Measurements from ENCODE around the gene FAS.
A peak's percentile ranks its signal among the peaks of the same experiment; 100 is the strongest.
"Not testable (repeated sequence)": the region's sequence is repeated elsewhere in the genome, so short reads cannot be mapped to it uniquely, and the experiment has no call there.

FAS gene

GRCh38 chr10:88992921-88993524 is 2.4 kb downstream of the FAS start:
- no peak for DNase-seq (ENCODE audit: low spot score)

- no peak for DNase-seq (ENCODE audit: low spot score)
These were observed 3.4 kb downstream of the FAS start for GRCh38 chr10:88994019-88994418.

GRCh38 chr10:88995156-88995876 is 4.7 kb downstream of the FAS start:
- DNase-seq (ENCODE audit: low spot score) = no peak

- peak; percentile 38 for DNase-seq (ENCODE audit: low spot score)
These were observed 6.3 kb downstream of the FAS start for GRCh38 chr10:88996927-88997326.

- no peak for DNase-seq (ENCODE audit: low spot score)
These were observed 9.0 kb downstream of the FAS start for GRCh38 chr10:88999625-89000024.

DNA sequence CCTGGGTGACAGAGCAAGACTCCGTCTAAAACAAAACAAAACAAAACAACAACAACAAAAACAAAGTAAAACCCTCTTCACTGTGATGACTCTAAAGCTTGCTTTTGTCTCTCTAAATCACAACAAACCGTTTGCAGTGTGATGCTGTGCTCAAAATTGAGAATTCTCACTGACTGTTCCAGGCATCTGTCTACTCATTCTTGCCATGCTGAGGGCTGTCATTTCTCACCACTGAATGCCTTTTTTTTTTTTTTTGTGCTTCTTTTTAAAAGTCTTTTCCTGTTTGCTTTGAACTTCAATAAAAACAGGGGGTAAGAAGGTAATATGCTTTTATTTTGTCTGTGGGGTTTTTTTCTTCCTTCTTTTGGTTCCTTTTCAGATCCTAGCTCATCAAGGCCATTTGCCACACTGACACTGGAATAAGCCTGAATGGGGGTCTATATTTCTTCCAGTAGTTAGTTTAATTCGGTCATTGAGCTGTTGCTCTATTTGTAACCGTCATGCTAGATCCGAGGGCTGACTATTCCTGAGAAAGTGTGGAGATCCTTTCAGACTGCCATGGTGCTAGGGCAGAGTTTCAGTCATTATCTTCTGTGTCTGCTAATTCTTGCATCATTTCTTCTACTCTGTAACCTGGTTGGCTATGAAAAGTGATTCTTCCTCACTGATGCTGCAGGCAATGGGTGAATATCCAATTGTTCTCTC is 10.6 kb downstream of the FAS start:
- no peak for DNase-seq (ENCODE audit: low spot score)

DNA sequence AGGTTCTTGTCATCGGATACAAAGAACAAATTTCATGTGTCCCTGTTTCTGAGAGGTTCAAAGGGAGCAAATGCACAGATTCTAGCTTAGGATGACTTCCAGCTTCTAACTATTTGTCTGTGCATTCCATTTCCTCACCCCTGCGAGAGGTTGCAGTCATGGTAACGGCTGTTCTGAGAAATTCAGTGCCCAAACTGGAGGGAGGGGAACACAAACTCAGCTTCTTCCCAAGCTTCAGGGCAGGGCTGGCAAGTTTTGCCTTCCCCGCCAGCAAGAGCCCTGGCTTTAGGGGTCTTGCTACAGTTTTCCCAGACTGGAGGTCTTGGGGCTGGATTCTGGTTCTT is 11.1 kb downstream of the FAS start:
- DNase-seq (ENCODE audit: low spot score) = no peak

DNA sequence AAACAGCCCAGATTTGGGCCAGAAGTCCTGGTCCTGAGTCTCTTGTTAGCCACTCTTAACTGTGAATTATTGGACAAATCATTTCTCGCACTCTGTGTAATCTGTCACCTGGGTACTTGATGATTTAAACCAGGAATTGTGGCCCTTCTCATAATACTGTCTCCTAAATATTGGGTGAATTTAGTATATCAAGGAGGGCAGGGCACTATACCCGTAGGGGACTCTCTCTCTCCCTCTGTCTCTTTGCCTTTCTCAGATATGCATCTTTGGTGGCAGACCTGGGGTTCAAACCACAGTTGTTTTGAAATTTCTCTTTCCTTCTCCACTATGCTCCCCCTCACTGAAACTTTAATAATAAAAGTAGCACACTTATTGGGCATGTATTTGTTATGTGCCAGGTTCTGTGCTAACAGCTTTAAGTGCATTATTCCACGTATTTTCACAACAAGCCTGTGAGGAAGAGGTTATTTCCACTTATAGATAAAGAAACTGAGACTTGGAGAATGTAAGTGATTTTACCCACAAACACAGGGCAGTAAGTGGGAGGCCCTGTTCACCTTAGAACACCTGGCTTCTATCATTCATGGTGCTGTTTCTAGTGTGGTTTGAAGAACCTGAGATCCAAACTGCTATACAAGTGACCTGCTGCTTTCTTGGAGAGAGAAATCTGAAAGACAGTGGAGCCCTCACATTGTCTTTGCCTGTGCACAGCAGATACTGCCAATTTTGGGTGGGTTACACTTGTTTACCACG is 11.8 kb downstream of the FAS start:
- DNase-seq (ENCODE audit: low spot score) = no peak

GRCh38 chr10:89003344-89003743 is 12.7 kb downstream of the FAS start:
- DNase-seq (ENCODE audit: low spot score) = no peak

- DNase-seq (ENCODE audit: low spot score) = no peak
These were observed 16.7 kb downstream of the FAS start for GRCh38 chr10:89007129-89007893.

DNA sequence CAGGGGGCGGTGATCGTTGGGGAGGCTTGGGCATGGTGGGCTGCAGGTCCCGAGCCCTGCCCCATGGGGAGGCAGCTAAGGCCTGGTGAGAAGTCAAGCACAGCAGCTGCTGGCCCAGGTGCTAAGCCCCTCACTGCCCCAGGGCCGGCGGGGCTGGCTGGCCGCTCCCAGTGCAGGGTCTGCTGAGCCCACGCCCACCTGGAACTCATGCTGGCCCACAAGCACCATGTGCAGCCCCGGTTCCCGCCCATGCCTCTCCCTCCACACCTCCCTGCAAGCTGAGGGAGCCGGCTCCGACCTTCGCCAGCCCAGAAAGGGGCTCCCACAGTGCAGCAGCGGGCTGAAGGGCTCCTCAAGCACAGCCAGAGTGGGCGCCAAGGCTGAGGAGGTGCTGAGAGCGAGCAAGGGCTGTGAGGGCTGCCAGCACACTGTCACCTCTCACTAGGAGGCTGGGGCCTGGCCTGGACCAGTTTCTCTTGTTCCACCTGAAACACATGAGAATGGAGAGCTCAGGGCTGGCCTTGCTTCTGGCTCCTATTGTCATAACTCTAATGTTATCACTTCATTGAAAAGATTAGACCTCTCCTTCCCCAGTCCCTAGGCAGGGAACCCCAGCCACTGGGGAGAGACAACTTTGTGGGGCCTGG is 28.2 kb downstream of the FAS start:
- DNase-seq (ENCODE audit: low spot score) = not testable (repeated sequence)

DNA sequence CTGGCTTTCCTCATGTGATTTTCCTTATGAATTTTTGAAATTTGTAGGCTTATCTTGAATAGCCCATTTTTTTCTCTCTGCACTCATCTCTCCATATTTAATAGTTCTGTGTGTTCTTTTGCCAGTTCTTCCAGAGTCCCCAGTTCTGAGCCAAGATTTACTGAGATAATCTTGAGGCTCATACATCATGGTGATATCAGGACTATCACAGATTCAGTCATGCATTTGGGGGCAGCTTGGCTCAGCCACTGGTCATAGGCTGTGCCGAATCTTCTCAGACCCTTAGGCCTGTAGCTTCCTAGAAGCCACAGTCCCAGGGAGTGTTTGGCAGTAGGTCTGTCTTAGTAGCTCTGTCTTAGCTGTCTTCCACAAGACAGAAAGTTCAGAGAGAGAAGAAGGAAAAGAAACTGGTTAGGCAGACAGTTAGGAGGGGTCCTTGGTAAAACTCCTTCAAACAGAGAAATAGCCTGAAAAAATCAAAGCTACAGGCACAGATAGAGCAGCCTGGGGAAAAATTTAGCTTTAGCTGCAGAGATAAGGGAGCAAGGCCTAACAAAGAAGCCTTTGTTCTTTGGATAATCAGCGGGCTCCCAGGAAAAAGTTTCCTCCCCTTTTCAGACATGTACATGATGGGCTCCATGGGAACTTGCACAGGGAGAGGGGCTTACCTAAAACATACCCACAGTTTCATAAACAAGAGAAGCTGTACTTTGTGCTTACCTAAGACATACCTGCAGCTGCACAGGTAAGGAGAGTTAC is 29.1 kb downstream of the FAS start:
- no peak for DNase-seq (ENCODE audit: low spot score)

DNA sequence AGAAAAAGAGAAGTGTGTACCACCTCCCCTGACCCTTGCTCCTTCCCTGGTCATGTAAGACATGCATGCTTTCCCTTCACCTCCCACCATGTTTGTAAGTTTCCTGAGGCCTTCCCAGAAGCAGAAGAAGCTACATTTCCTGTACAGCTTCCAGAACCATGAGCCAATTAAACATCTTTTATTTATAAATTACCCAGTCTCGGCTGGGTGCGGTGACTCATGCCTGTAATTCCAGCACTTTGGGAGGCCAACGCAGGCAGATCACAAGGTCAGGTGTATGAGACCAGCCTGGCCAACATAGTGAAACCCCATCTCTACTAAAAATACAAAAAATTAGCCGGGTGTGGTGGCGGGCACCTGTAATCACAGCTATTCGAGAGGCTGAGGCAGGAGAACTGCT is 30.9 kb downstream of the FAS start:
- not testable (repeated sequence) for DNase-seq (ENCODE audit: low spot score)

DNA sequence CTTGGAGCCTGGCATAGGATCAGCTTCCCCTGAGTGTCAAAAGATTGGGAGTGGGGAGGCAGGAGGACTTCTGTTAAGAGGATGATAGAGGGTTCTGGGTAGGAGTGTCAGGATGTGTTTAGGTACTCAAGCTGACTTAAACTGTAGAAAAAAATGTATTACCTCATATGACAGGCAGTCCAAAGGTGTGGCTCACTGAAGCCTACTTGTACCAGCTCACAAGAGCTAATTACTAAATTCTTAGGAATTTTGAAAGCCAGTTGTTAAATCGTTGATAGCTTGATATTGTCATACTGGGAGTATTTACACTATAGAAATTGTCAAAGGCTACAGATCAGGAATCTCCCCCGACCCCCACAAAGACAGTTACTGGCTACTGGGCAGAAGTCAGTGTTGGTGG is 32.1 kb downstream of the FAS start:
- DNase-seq (ENCODE audit: low spot score) = no peak

- DNase-seq (ENCODE audit: low spot score) = no peak
These were observed 34.9 kb downstream of the FAS start for GRCh38 chr10:89025453-89025852.

GRCh38 chr10:89029181-89029580 is 38.6 kb downstream of the FAS start:
- no peak for DNase-seq (ENCODE audit: low spot score)

DNA sequence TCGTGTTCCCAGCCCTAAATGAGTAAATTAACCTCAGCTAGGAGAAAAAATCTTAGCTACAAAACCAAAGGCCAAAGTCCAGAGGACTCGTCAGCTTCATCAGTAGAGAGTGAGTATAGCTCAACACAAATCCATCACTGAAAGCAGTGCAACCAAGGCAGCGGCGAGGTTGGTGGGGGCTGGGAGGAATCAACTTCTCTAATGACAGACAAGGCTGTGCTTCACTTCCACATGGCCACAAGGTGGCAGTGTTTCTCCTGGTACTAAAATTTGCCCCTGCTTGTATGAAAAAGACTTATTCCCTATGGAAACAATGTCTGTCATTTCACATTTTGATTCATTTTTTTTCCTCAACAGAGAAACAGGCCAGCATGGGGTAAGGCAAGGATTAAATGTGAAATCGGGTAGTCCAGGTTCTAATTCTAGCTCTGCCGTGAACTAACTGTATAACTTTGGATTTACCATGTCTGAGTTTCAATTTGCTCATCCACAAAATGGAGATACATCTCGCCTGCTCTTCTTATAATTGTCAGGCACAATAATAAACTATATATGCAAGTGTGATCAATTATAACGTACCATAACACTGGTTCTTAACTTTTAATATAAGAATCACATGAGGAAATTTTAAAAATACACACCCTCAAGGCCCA is 39.3 kb downstream of the FAS start:
- DNase-seq (ENCODE audit: low spot score) = peak; percentile 44

DNA sequence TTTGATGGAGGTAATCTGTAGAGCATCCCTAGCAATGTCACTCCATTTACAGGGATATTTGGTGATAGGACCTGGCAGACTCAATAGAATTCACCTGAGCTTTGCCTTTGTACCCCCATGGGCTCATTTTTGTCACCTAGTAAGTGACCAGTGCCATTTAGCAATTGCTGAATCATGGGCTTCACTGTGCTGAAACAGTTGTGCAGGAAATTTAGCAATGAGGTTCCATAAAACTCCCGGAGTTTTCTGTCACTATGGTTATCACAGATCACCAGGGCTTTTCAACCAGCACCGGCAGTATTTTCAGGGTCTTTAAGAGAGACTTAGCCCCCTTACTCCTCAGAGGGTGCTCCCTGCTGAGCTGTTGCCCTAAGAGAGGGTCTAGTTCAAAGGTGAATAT is 40.2 kb downstream of the FAS start:
- no peak for DNase-seq (ENCODE audit: low spot score)

DNA sequence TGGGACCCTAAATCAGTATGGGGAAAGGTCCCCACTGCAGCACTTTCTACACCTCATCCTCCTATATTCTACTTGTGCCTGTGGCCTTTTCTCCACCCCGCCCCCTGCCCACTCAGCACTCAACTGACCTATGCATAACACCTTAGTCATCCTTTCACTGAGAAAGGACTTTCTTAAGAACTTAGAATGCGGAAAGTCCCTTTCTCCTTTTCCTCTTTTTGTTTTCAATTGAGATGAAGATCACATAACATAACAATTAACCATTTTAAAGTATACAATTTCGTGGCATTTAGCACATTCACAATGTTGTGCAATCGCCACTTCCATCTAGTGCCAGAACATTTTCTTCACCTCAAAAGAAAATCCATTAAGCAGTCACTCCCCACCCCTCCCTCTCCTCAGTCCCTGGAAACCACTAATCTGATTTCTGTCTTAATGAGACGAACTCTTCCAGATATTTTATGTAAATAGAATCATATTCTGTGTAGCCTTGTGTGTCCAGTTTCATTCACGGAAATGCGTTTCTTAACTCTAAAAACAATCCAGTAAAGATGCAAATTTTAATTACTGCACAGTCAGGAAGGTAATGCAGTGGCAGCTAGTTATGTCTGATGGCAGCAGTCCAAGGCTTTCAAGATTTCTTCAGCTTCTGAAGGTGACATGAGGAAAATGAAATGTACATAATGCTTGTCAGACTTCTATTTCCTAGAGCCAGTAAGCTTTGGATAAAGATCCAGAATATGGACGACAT is 41.7 kb downstream of the FAS start:
- no peak for DNase-seq (ENCODE audit: low spot score)

Measured in germinal center (tissue), 1 donor.